Sigmoid colon (tissue), 7 donors: ENCODE results near the gene SELENOI. TPM values are rescaled to one million over a fixed set of nuclear protein-coding genes. Genes with fewer than 3 reads are reported as not detected.

Experiments
- polyA plus RNA-seq, 3 donors: library from polyadenylated mRNA; stranded (reverse); fragments of 200-250 nt; gene quantifications; one replicate each; pipeline ENCODE4 v1.2.3, GENCODE V29; 2013
- total RNA-seq, 4 donors: library from RNA; depleted of rRNA; stranded (reverse); fragments of >200 nt; gene quantifications; one replicate each; pipeline ENCODE4 v1.1.0, GENCODE V29; 2016
- donor health status: healthy with polysubstance abuse.
- donor health status: Bipolar disorder and iron deficiency.
- donor health status: healthy.

The SELENOI gene
- total and polyA plus RNA-seq, 7 donors = 1.2 to 11.0 (median 8.9) TPM

Other genes with a start within 250 kb of the SELENOI start
- gene GAREM2, start 173.1 kb upstream of the SELENOI start, total RNA-seq = 1 to 10 TPM; 1.1 to 4.4 (median 2.1) TPM
- gene GAREM2, start 173.1 kb upstream of the SELENOI start, polyA plus RNA-seq = 10 to 100 TPM in 1 of 3 donors, 1 to 10 TPM in 2; 2.1 to 11.6 (median 2.4) TPM
- 100 to 1,000 TPM; 110 to 137 (median 118) TPM for gene HADHA, start 101.5 kb upstream of the SELENOI start, total RNA-seq
- gene HADHA, start 101.5 kb upstream of the SELENOI start, polyA plus RNA-seq = 100 to 1,000 TPM in 2 of 3 donors, 10 to 100 TPM in 1; 96.7 to 148 (median 126) TPM
- gene HADHB, start 101.2 kb upstream of the SELENOI start, total RNA-seq = 100 to 1,000 TPM in 3 of 4 donors, 10 to 100 TPM in 1; 82.8 to 147 (median 119) TPM
- 100 to 1,000 TPM in 2 of 3 donors, 10 to 100 TPM in 1; 93.3 to 212 (median 120) TPM for gene HADHB, start 101.2 kb upstream of the SELENOI start, polyA plus RNA-seq
- under 1 TPM in 1 of 4 donors, not detected in 3; 0.28 TPM for gene ADGRF3, start 646 bp downstream of the SELENOI start, total RNA-seq
- gene ADGRF3, start 646 bp downstream of the SELENOI start, polyA plus RNA-seq = under 1 TPM in 2 of 3 donors, not detected in 1; 0.26 to 0.60 TPM
- under 1 TPM in 1 of 4 donors, not detected in 3; 0.54 TPM for gene DRC1, start 55.8 kb downstream of the SELENOI start, total RNA-seq
- under 1 TPM in 1 of 3 donors, not detected in 2; 0.06 TPM for gene DRC1, start 55.8 kb downstream of the SELENOI start, polyA plus RNA-seq
- under 1 TPM in 1 of 4 donors, not detected in 3; 0.71 TPM for gene OTOF, start 132.0 kb downstream of the SELENOI start, total RNA-seq
- under 1 TPM in 1 of 3 donors, not detected in 2; 0.32 TPM for gene OTOF, start 132.0 kb downstream of the SELENOI start, polyA plus RNA-seq